Umbilical cord (tissue), 1 donor: Measurements from ENCODE around the gene UPK1B. TPM values are rescaled to one million over a fixed set of nuclear protein-coding genes. Genes with fewer than 3 reads are reported as not detected.

Experiments
- total RNA-seq: library from RNA; depleted of rRNA; stranded (reverse); fragments of >200 nt; gene quantifications from one replicate; pipeline ENCODE4 v1.2.3, GENCODE V29; 2014; ENCODE audit warnings: low replicate concordance; ENCODE audit not compliant: insufficient read depth

Gene UPK1B
- total RNA-seq, 1 donor from 2014 or later: 52.0 TPM

Other genes starting within 250 kb of the UPK1B start
- 7.7 TPM for gene IGSF11, start 138.8 kb upstream of the UPK1B start, total RNA-seq
- not detected for gene TEX55, start 27.4 kb upstream of the UPK1B start, total RNA-seq
- gene B4GALT4, start 67.3 kb downstream of the UPK1B start, total RNA-seq: 50.6 TPM
- 9.4 TPM for gene ARHGAP31, start 120.8 kb downstream of the UPK1B start, total RNA-seq